ENCODE data around the gene TMEM181.
"Not testable (repeated sequence)": the region's sequence is repeated elsewhere in the genome, so short reads cannot be mapped to it uniquely, and the experiment has no call there.

The TMEM181 gene

GRCh38 chr6:158524311-158524710, 35.6 kb upstream of the TMEM181 start:
- H3K27ac ChIP-seq (replicated peaks), result no peak overlapping the region
- no peak overlapping the region for H3K4me3 ChIP-seq (replicated peaks; ENCODE audit: insufficient read depth, low read length)
- no peaks in the 10 kb centered on the region for H3K27me3 ChIP-seq (ENCODE audit: insufficient read depth, poor library complexity, severe bottlenecking)
- no peak for DNase-seq (ENCODE audit: low read depth in 1 of 2, low spot score in 1 of 2)
- no peak for TF ChIP-seq SPI1 (IDR thresholded peaks at IDR 0.05; ENCODE audit: borderline replicate concordance, low read depth)

- H3K27ac ChIP-seq (replicated peaks), result not testable (repeated sequence)
Measured at GRCh38 chr6:158527858-158528257, 32.0 kb upstream of the TMEM181 start.

GRCh38 chr6:158528826-158529225, 31.1 kb upstream of the TMEM181 start:
- Histone ChIP-seq H3K4me3 (replicated peaks; ENCODE audit: insufficient read depth, low read length) (no peak overlapping the region), H3K27me3 (ENCODE audit: insufficient read depth, poor library complexity, severe bottlenecking) (peaks cover 2% of the 10 kb centered on the region), H3K27ac (replicated peaks) (no peak overlapping the region)
- no peak for TF ChIP-seq GABPA (IDR thresholded peaks at IDR 0.05; ENCODE audit: low read depth)
- no peak for DNase-seq (ENCODE audit: low read depth in 1 of 2, low spot score in 1 of 2)

More at GRCh38 chr6:158527858-158528257, 32.0 kb upstream of the TMEM181 start:
- not testable (repeated sequence) for DNase-seq (ENCODE audit: low read depth in 1 of 2, low spot score in 1 of 2); H3K27me3 ChIP-seq (ENCODE audit: insufficient read depth, poor library complexity, severe bottlenecking); H3K4me3 ChIP-seq (replicated peaks; ENCODE audit: insufficient read depth, low read length)

GRCh38 chr6:158529629-158530028, 30.3 kb upstream of the TMEM181 start:
- no peak overlapping the region for H3K4me3 ChIP-seq (replicated peaks; ENCODE audit: insufficient read depth, low read length)
- H3K27ac ChIP-seq (replicated peaks), result no peak overlapping the region
- H3K27me3 ChIP-seq (ENCODE audit: insufficient read depth, poor library complexity, severe bottlenecking), result peaks cover 5% of the 10 kb centered on the region
- DNase-seq (ENCODE audit: low read depth in 1 of 2, low spot score in 1 of 2), result no peak
- TF ChIP-seq POLR2AphosphoS5 (IDR thresholded peaks at IDR 0.05; ENCODE audit: low read depth) (no peak), REST (IDR thresholded peaks at IDR 0.05; ENCODE audit: insufficient replicate concordance, low read depth) (no peak), CTCF (IDR thresholded peaks at IDR 0.05; ENCODE audit: insufficient read depth, low read length) (no peak), GABPA (IDR thresholded peaks at IDR 0.05; ENCODE audit: low read depth) (no peak), SPI1 (IDR thresholded peaks at IDR 0.05; ENCODE audit: borderline replicate concordance, low read depth) (no peak)

GRCh38 chr6:158531566-158531965, 28.3 kb upstream of the TMEM181 start:
- Histone ChIP-seq H3K27ac (replicated peaks) (no peak overlapping the region), H3K4me3 (replicated peaks; ENCODE audit: insufficient read depth, low read length) (no peak overlapping the region), H3K27me3 (ENCODE audit: insufficient read depth, poor library complexity, severe bottlenecking) (peaks cover 17% of the 10 kb centered on the region)
- TF ChIP-seq CTCF (IDR thresholded peaks at IDR 0.05; ENCODE audit: insufficient read depth, low read length) (no peak), POLR2AphosphoS5 (IDR thresholded peaks at IDR 0.05; ENCODE audit: low read depth) (no peak), GABPA (IDR thresholded peaks at IDR 0.05; ENCODE audit: low read depth) (no peak), SPI1 (IDR thresholded peaks at IDR 0.05; ENCODE audit: borderline replicate concordance, low read depth) (no peak), REST (IDR thresholded peaks at IDR 0.05; ENCODE audit: insufficient replicate concordance, low read depth) (no peak)
- DNase-seq (ENCODE audit: low read depth in 1 of 2, low spot score in 1 of 2), result no peak

Data from HL-60 (cell line).